HCT116 (cell line): ENCODE results near the gene F2RL3. TPM values are rescaled to one million over a fixed set of nuclear protein-coding genes. Genes with fewer than 3 reads are reported as not detected.

Experiments
- ATAC-seq: fragments of 200-7000 bp; cut with Tn5 transposase; 2 replicates; pipeline ENCODE4 v1.9.1; 2020; ENCODE audit warnings: mild to moderate bottlenecking, moderate library complexity
- BruUV-seq: library from RNA; stranded (reverse); fragments of 400-500 nt; replicated peaks from 2 replicates; lab custom pipeline; 2021; lab: Mats Ljungman, UMichigan
- CTCF ChIA-PET: fragments of 300-600 bp; sonication (Branson Sonifier 250); formaldehyde crosslinking; loops from one replicate; lab custom pipeline; 2021; ENCODE audit warnings: antibody characterized with exemption; lab: Charles Lee
- POLR2A ChIA-PET: fragments of 300-600, 350-600 bp; sonication (Branson Sonifier 250); formaldehyde crosslinking; loops from one replicate; lab custom pipeline; 2021; ENCODE audit warnings: antibody characterized with exemption; lab: Charles Lee
- RAD21 ChIA-PET, 2 experiments: fragments of 300-600 bp; sonication (Branson Sonifier 250); formaldehyde crosslinking; loops; one replicate each; lab custom pipeline; 2023; ENCODE audit warnings: low total read pairs in 2 of 2; ENCODE audit not compliant: uncharacterized antibody in 2 of 2, unreplicated experiment in 2 of 2, low non-redundant PET in 1 of 2; lab: Charles Lee
- DNase-seq: peaks from one replicate; pipeline ENCODE4 v3.0.0-alpha.2; 2010; ENCODE audit warnings: low read depth, low spot score
- H2AFZ ChIP-seq: fragments of 200-600 bp; shearing (Covaris generic), sonication (generic); 2 replicates; pipeline ENCODE4 v1.6.1; 2017; ENCODE audit warnings: low read depth, mixed run types, mixed read lengths, antibody characterized with exemption, low read length; ENCODE audit not compliant: poor library complexity, severe bottlenecking
- H3K27ac ChIP-seq: 2 replicates; pipeline ENCODE4 v1.5.1; 2012; ENCODE audit warnings: low read depth, low read length
- H3K27me3 ChIP-seq: fragments of 200-600 bp; sonication (generic); 2 replicates; pipeline ENCODE4 v1.6.1; 2016; ENCODE audit warnings: mixed run types, low read length, mixed read lengths; ENCODE audit not compliant: insufficient read depth
- H3K36me3 ChIP-seq, 2 experiments: fragments of 200-500 bp in 1 of 2; fragments of 200-600 bp in 1 of 2; sonication (Bioruptor generic) in 1 of 2; sonication (generic) in 1 of 2; 2 replicates each; pipeline versions ENCODE4 v1.5.1 to v1.6.1; 2014 to 2016; ENCODE audit warnings: low read length in 2 of 2, inconsistent platforms in 1 of 2, mixed read lengths in 1 of 2, mixed run types in 1 of 2; ENCODE audit not compliant: insufficient read depth in 2 of 2, control insufficient read depth in 1 of 2
- H3K4me1 ChIP-seq, 2 experiments: fragments of 200-600 bp in 1 of 2; sonication (generic) in 1 of 2; 2 replicates each; pipeline versions ENCODE4 v1.5.1 to v1.6.1; 2012 to 2017; ENCODE audit warnings: low read length in 2 of 2, inconsistent platforms in 1 of 2, mild to moderate bottlenecking in 1 of 2, mixed read lengths in 1 of 2, mixed run types in 1 of 2, moderate library complexity in 1 of 2; ENCODE audit not compliant: insufficient read depth in 2 of 2, control insufficient read depth in 1 of 2
- H3K4me2 ChIP-seq: fragments of 200-600 bp; sonication (generic); 2 replicates; pipeline ENCODE4 v1.6.1; 2017; ENCODE audit warnings: mixed run types, low read length, mixed read lengths
- H3K4me3 ChIP-seq, 2 experiments: fragments of 200-600 bp in 1 of 2; sonication (generic) in 1 of 2; replicated peaks in 1 of 2; 2 replicates each; pipeline ENCODE4 v1.5.1; 2011 to 2016; ENCODE audit warnings: low read length in 2 of 2, control low read depth in 1 of 2, low read depth in 1 of 2, mild to moderate bottlenecking in 1 of 2, mixed read lengths in 1 of 2, mixed run types in 1 of 2
- H3K79me2 ChIP-seq: fragments of 200-600 bp; sonication (generic); 2 replicates; pipeline ENCODE4 v1.6.1; 2017; ENCODE audit warnings: mild to moderate bottlenecking, mixed run types, low read length, moderate library complexity, mixed read lengths; ENCODE audit not compliant: insufficient read depth
- H3K9ac ChIP-seq: fragments of 200-600 bp; sonication (generic); 2 replicates; pipeline ENCODE4 v1.6.1; 2016; ENCODE audit warnings: low read length, mixed read lengths
- H3K9me2 ChIP-seq: fragments of 200-600 bp; sonication (generic), shearing (Covaris generic); 2 replicates; pipeline ENCODE4 v1.6.1; 2017; ENCODE audit warnings: mixed run types, mild to moderate bottlenecking, moderate library complexity; ENCODE audit not compliant: insufficient read depth
- H3K9me3 ChIP-seq, 2 experiments: fragments of 200-500 bp in 1 of 2; fragments of 200-600 bp in 1 of 2; sonication (Bioruptor generic) in 1 of 2; sonication (generic) in 1 of 2; 2 replicates each; pipeline ENCODE4 v1.6.1; 2014 to 2017; ENCODE audit warnings: low read length in 2 of 2, mixed read lengths in 2 of 2, inconsistent platforms in 1 of 2, low read depth in 1 of 2, mild to moderate bottlenecking in 1 of 2, mixed run types in 1 of 2, moderate library complexity in 1 of 2; ENCODE audit not compliant: control insufficient read depth in 1 of 2, insufficient read depth in 1 of 2
- H4K20me1 ChIP-seq: fragments of 200-600 bp; sonication (generic), shearing (Covaris generic); 2 replicates; pipeline ENCODE4 v1.6.1; 2017; ENCODE audit warnings: mixed run types, mild to moderate bottlenecking, moderate library complexity; ENCODE audit not compliant: insufficient read depth
- ATF3 ChIP-seq: IDR thresholded peaks from 2 replicates; pipeline ENCODE4 v1.6.1; 2012
- CEBPB ChIP-seq: IDR thresholded peaks from 2 replicates; pipeline ENCODE4 v1.6.1; 2012; ENCODE audit warnings: low read depth
- CTCF ChIP-seq, 3 experiments: fragments of 200-600 bp in 1 of 3; sonication (generic) in 1 of 3; IDR thresholded peaks in 2 of 3; conservative IDR thresholded peaks in 1 of 3; 2 replicates each; pipeline ENCODE4 v1.5.1; 2012 to 2017; ENCODE audit warnings: low read depth in 2 of 3, low read length in 2 of 3, antibody characterized with exemption in 1 of 3, borderline replicate concordance in 1 of 3, control low read depth in 1 of 3, mild to moderate bottlenecking in 1 of 3, mixed read lengths in 1 of 3, mixed run types in 1 of 3, moderate library complexity in 1 of 3; ENCODE audit not compliant: insufficient read depth in 1 of 3
- ELF1 ChIP-seq: IDR thresholded peaks from 2 replicates; pipeline ENCODE4 v1.6.1; 2012; ENCODE audit warnings: low read depth, borderline replicate concordance
- EZH2 ChIP-seq: fragments of 200-600 bp; sonication (generic); IDR thresholded peaks from 2 replicates; pipeline ENCODE4 v1.6.1; 2017; ENCODE audit warnings: antibody characterized with exemption, mixed run types
- JUND ChIP-seq: IDR thresholded peaks from 2 replicates; pipeline ENCODE4 v1.6.1; 2012
- POLR2A ChIP-seq: IDR thresholded peaks from 2 replicates; pipeline ENCODE4 v1.7.0; 2011; ENCODE audit warnings: borderline replicate concordance; ENCODE audit not compliant: insufficient read depth, insufficient read length; ENCODE audit errors: extremely low read depth
- REST ChIP-seq: IDR thresholded peaks from 2 replicates; pipeline ENCODE4 v1.6.1; 2012; ENCODE audit warnings: low read depth
- SIN3A ChIP-seq: IDR thresholded peaks from 2 replicates; pipeline ENCODE4 v1.6.1; 2012; ENCODE audit warnings: low read depth
- SP1 ChIP-seq: IDR thresholded peaks from 2 replicates; pipeline ENCODE4 v1.6.1; 2012; ENCODE audit warnings: low read depth
- SRF ChIP-seq: IDR thresholded peaks from 2 replicates; pipeline ENCODE4 v1.6.1; 2012; ENCODE audit warnings: low read depth
- TCF7L2 ChIP-seq: IDR thresholded peaks from 2 replicates; pipeline ENCODE4 v1.7.0; 2011; ENCODE audit warnings: borderline replicate concordance, inconsistent platforms; ENCODE audit not compliant: insufficient read depth, insufficient read length; ENCODE audit errors: extremely low read depth
- YY1 ChIP-seq: IDR thresholded peaks from 2 replicates; pipeline ENCODE4 v1.6.1; 2011; ENCODE audit warnings: low read length, low read depth, moderate library complexity, mild to moderate bottlenecking; ENCODE audit not compliant: insufficient replicate concordance; ENCODE audit errors: extremely low read depth
- ZFX ChIP-seq: fragments of 450-650 bp; IDR thresholded peaks from 2 replicates; pipeline ENCODE4 v1.6.1; 2017
- ZNF274 ChIP-seq: fragments of 200-500 bp; sonication (Bioruptor generic); IDR thresholded peaks from 2 replicates; pipeline ENCODE4 v1.6.1; 2014; ENCODE audit warnings: mild to moderate bottlenecking, low read depth, low read length, inconsistent platforms
- intact Hi-C: fragments of 100-400 bp; cut with micrococcal nuclease; formaldehyde crosslinking; loops from 2 replicates; pipeline ENCODE4 v1.10.0; 2022
- total RNA-seq: library from RNA; stranded (reverse); gene quantifications from one replicate; pipeline ENCODE4 v1.2.1, GENCODE V29; 2021; ENCODE audit not compliant: unreplicated experiment

The F2RL3 gene
- total RNA-seq, 1 experiment from 2014 or later: 0.10 TPM

GRCh38 chr19:16876904-16877361 lies 11.9 kb upstream of the F2RL3 start (continued):
- TF ChIP-seq CTCF (IDR thresholded peaks at IDR 0.05 in 2 of 3, conservative IDR thresholded peaks at IDR 0.05 in 1 of 3; ENCODE audit: borderline replicate concordance in 1 of 3, insufficient read depth in 1 of 3, low read depth in 2 of 3, low read length in 2 of 3) (no peak), SP1 (no peak), JUND (no peak), EZH2 (no peak), ZNF274 (no peak), TCF7L2 (no peak), YY1 (no peak), SRF (no peak), ELF1 (no peak)

GRCh38 chr19:16877581-16877980 lies 11.2 kb upstream of the F2RL3 start:
- H3K27ac ChIP-seq: no peak overlapping the region
- H3K9me3 ChIP-seq: peaks cover 7 to 11% of the 10 kb centered on the region in 2 experiments; a peak in 2 of 4 replicates
- ATAC-seq (no peak), DNase-seq (no peak)
- no peaks in the 10 kb centered on the region for H3K9me2 ChIP-seq
- no peak overlapping the region for H3K4me2 ChIP-seq
- ChIA-PET CTCF (no interaction called here), RAD21 (no interaction called here), POLR2A (no interaction called here)
- peaks cover 3 to 29% of the 10 kb centered on the region in 2 experiments for H3K36me3 ChIP-seq
- H3K27me3 ChIP-seq: no peaks in the 10 kb centered on the region
- peaks cover 19% of the 10 kb centered on the region for H3K79me2 ChIP-seq
- H2AFZ ChIP-seq: no peak overlapping the region
- H3K9ac ChIP-seq: no peak overlapping the region
- BruUV-seq: no TSS peak
- H3K4me1 ChIP-seq: no peaks in the 10 kb centered on the region
- no peak overlapping the region for H3K4me3 ChIP-seq
- no peaks in the 10 kb centered on the region for H4K20me1 ChIP-seq
- intact Hi-C loops: no loop called here
- TF ChIP-seq ELF1 (no peak), TCF7L2 (no peak), CTCF (IDR thresholded peaks at IDR 0.05 in 2 of 3, conservative IDR thresholded peaks at IDR 0.05 in 1 of 3; ENCODE audit: borderline replicate concordance in 1 of 3, insufficient read depth in 1 of 3, low read depth in 2 of 3, low read length in 2 of 3) (no peak), ATF3 (no peak), REST (no peak), YY1 (no peak), CEBPB (no peak), SIN3A (no peak), ZNF274 (no peak), ZFX (no peak), POLR2A (no peak)
